GM23338 (cell line): ENCODE results near the gene TNNI2. TPM values are rescaled to one million over a fixed set of nuclear protein-coding genes. Genes with fewer than 3 reads are reported as not detected.

Experiments used
- ATAC-seq: fragments of 200-7000 bp; cut with Tn5 transposase; 3 replicates; pipeline ENCODE4 v1.9.1; 2020
- DNase-seq: peaks from one replicate; pipeline ENCODE4 v3.0.0-alpha.2; 2015; ENCODE audit warnings: low spot score
- H2AFZ ChIP-seq: fragments of 200-600 bp; sonication (generic); 2 replicates; pipeline ENCODE4 v1.8.0; 2016; ENCODE audit warnings: antibody characterized with exemption, mild to moderate bottlenecking, moderate library complexity
- H3F3A ChIP-seq: fragments of 200-600 bp; sonication (generic); replicated peaks from 2 replicates; pipeline ENCODE4 v1.8.0; 2017; ENCODE audit warnings: antibody characterized with exemption, mixed run types, low read depth
- H3K27ac ChIP-seq: fragments of 200-600 bp; sonication (generic); 2 replicates; pipeline ENCODE4 v1.6.1; 2016; ENCODE audit warnings: low read depth
- H3K27me3 ChIP-seq: fragments of 200-600 bp; sonication (generic); 2 replicates; pipeline ENCODE4 v1.8.0; 2016; ENCODE audit warnings: mild to moderate bottlenecking, mixed run types, moderate library complexity; ENCODE audit not compliant: insufficient read depth
- H3K36me3 ChIP-seq: fragments of 200-600 bp; sonication (generic); 2 replicates; pipeline ENCODE4 v1.8.0; 2016; ENCODE audit warnings: mild to moderate bottlenecking; ENCODE audit not compliant: insufficient read depth
- H3K4me1 ChIP-seq: fragments of 200-600 bp; sonication (generic); 2 replicates; pipeline ENCODE4 v1.8.0; 2016; ENCODE audit warnings: mild to moderate bottlenecking, moderate library complexity; ENCODE audit not compliant: insufficient read depth
- H3K4me2 ChIP-seq: fragments of 200-600 bp; sonication (generic); 2 replicates; pipeline ENCODE4 v1.7.1; 2017; ENCODE audit warnings: mixed run types
- H3K4me3 ChIP-seq: fragments of 200-600 bp; sonication (generic); 2 replicates; pipeline ENCODE4 v1.6.1; 2016; ENCODE audit warnings: mixed run types
- H3K79me2 ChIP-seq: fragments of 200-600 bp; sonication (generic); replicated peaks from 2 replicates; pipeline ENCODE4 v1.8.0; 2017; ENCODE audit warnings: mild to moderate bottlenecking; ENCODE audit not compliant: insufficient read depth
- H3K9me2 ChIP-seq: fragments of 200-600 bp; sonication (generic); 2 replicates; pipeline ENCODE4 v1.8.0; 2017; ENCODE audit not compliant: insufficient read depth
- H4K20me1 ChIP-seq: fragments of 200-600 bp; sonication (generic); replicated peaks from 2 replicates; pipeline ENCODE4 v1.8.0; 2017; ENCODE audit warnings: mild to moderate bottlenecking; ENCODE audit not compliant: insufficient read depth
- H3K27ac Mint-ChIP-seq: 2 replicates; pipeline ENCODE4 v1.8.0; 2020; ENCODE audit warnings: inconsistent platforms, mild to moderate bottlenecking, moderate library complexity, mixed read lengths
- H3K27me3 Mint-ChIP-seq: 3 replicates; pipeline ENCODE4 v1.8.0; 2022; ENCODE audit warnings: low read depth, mild to moderate bottlenecking, moderate library complexity, mixed read lengths, inconsistent platforms; ENCODE audit not compliant: insufficient read depth, poor library complexity
- H3K36me3 Mint-ChIP-seq: 3 replicates; pipeline ENCODE4 v1.8.0; 2021; ENCODE audit warnings: low read depth, mild to moderate bottlenecking, inconsistent platforms, moderate library complexity, mixed read lengths
- H3K4me1 Mint-ChIP-seq: 3 replicates; pipeline ENCODE4 v1.8.0; 2020; ENCODE audit warnings: mild to moderate bottlenecking, inconsistent platforms, mixed read lengths
- H3K4me3 Mint-ChIP-seq: 3 replicates; pipeline ENCODE4 v1.8.0; 2021; ENCODE audit warnings: moderate library complexity, mild to moderate bottlenecking, inconsistent platforms, mixed read lengths
- H3K9me3 Mint-ChIP-seq: 3 replicates; pipeline ENCODE4 v1.8.0; 2020; ENCODE audit warnings: moderate library complexity, mild to moderate bottlenecking, inconsistent platforms, mixed read lengths
- CREB1 ChIP-seq: fragments of 250-450 bp; sonication (Bioruptor Pico); IDR thresholded peaks from 2 replicates; pipeline ENCODE4 v1.5.0; 2020; ENCODE audit warnings: low read depth, mild to moderate bottlenecking, moderate library complexity
- CTCF ChIP-seq, 2 experiments: fragments of 200-600 bp in 1 of 2; sonication (generic) in 1 of 2; conservative IDR thresholded peaks; 2 replicates each; pipeline versions ENCODE4 v1.5.1 to v1.6.1; 2016 to 2017; ENCODE audit warnings: antibody characterized with exemption in 2 of 2, low read depth in 2 of 2, mild to moderate bottlenecking in 2 of 2, moderate library complexity in 1 of 2
- EZH2phosphoT487 ChIP-seq: fragments of 200-600 bp; sonication (generic); IDR thresholded peaks from one replicate; pipeline ENCODE4 v1.8.1; 2018; ENCODE audit warnings: antibody characterized with exemption; ENCODE audit not compliant: unreplicated experiment
- POLR2AphosphoS5 ChIP-seq: IDR thresholded peaks from 2 replicates; pipeline ENCODE4 v1.6.1; 2016; ENCODE audit warnings: antibody characterized with exemption, low read depth
- ZNF462 ChIP-seq: fragments of 250-450 bp; sonication (Bioruptor Pico); IDR thresholded peaks from 2 replicates; pipeline ENCODE4 v1.5.0; 2020; ENCODE audit warnings: mild to moderate bottlenecking, moderate library complexity
- polyA plus RNA-seq: library from polyadenylated mRNA; unstranded; fragments of >200 nt; fragmentation: Nextera tagmentation; extraction: Ambion mirVana; gene quantifications from 2 replicates; pipeline ENCODE4 v1.2.1, GENCODE V29; 2016
- total RNA-seq: library from RNA; depleted of rRNA; stranded (reverse); fragments of >200 nt; shearing (Covaris generic); gene quantifications from 2 replicates; pipeline ENCODE4 v1.2.3, GENCODE V29; 2014

The TNNI2 gene
- total and polyA plus RNA-seq, 2 experiments from 2014 or later, result not detected

- H4K20me1 ChIP-seq, result no peaks in the 10 kb centered on the region
- ATAC-seq, result no peak
- no peak for DNase-seq
- no peak overlapping the region for H2AFZ ChIP-seq
- peaks cover 4% of the 10 kb centered on the region for H3K9me3 Mint-ChIP-seq
- no peaks in the 10 kb centered on the region for H3F3A ChIP-seq
- H3K9me2 ChIP-seq, result no peaks in the 10 kb centered on the region
- no peak overlapping the region for H3K4me3 Mint-ChIP-seq
- TF ChIP-seq POLR2AphosphoS5, result no peak
- no peak overlapping the region for H3K27ac Mint-ChIP-seq
- H3K79me2 ChIP-seq, result no peaks in the 10 kb centered on the region
- no peak overlapping the region for H3K4me2 ChIP-seq
- H3K4me1 ChIP-seq, result no peaks in the 10 kb centered on the region
- no peak overlapping the region for H3K4me3 ChIP-seq
- peaks cover 5% of the 10 kb centered on the region for H3K27me3 Mint-ChIP-seq
- H3K4me1 Mint-ChIP-seq, result no peaks in the 10 kb centered on the region
- H3K27ac ChIP-seq, result no peak overlapping the region
- H3K36me3 Mint-ChIP-seq, result no peaks in the 10 kb centered on the region
- no peaks in the 10 kb centered on the region for H3K27me3 ChIP-seq
- no peaks in the 10 kb centered on the region for H3K36me3 ChIP-seq
Measured at GRCh38 chr11:1821562-1821961, 17.2 kb upstream of the TNNI2 start.

- H3K9me3 Mint-ChIP-seq, result peaks cover 4% of the 10 kb centered on the region; the same call in 2 of the 3 replicates
- Histone ChIP-seq H3K4me1 (no peaks in the 10 kb centered on the region), H3K79me2 (no peaks in the 10 kb centered on the region), H3K36me3 (no peaks in the 10 kb centered on the region), H3K4me2 (no peak overlapping the region), H3K27ac (no peak overlapping the region), H3K4me3 (no peak overlapping the region), H3K27me3 (no peaks in the 10 kb centered on the region), H2AFZ (no peak overlapping the region), H3F3A (no peaks in the 10 kb centered on the region), H3K9me2 (no peaks in the 10 kb centered on the region), H4K20me1 (no peaks in the 10 kb centered on the region)
- no peaks in the 10 kb centered on the region for H3K4me1 Mint-ChIP-seq
- H3K36me3 Mint-ChIP-seq, result no peaks in the 10 kb centered on the region
- ATAC-seq, result no peak
- DNase-seq, result no peak
- H3K27ac Mint-ChIP-seq, result no peak overlapping the region
- H3K4me3 Mint-ChIP-seq, result no peak overlapping the region
- peaks cover 8% of the 10 kb centered on the region for H3K27me3 Mint-ChIP-seq
- no peak for TF ChIP-seq EZH2phosphoT487
- TF ChIP-seq ZNF462 (CRISPR knock-in tag), result no peak
- no peak for TF ChIP-seq CREB1 (CRISPR knock-in tag)
- no peak for TF ChIP-seq CTCF (conservative IDR thresholded peaks at IDR 0.05; ENCODE audit: low read depth in 2 of 2)
Measured at GRCh38 chr11:1822648-1823375, 16.0 kb upstream of the TNNI2 start.
